NB4 (cell line): ENCODE results near the gene ZDHHC21.

Experiments
- DNase-seq: peaks from one replicate; pipeline ENCODE4 v3.0.0; 2010; ENCODE audit warnings: low read depth
- H3K4me3 ChIP-seq: one replicate; pipeline ENCODE4 v1.5.1; 2011; ENCODE audit warnings: mild to moderate bottlenecking, low read depth, low read length, moderate library complexity
- CTCF ChIP-seq: IDR thresholded peaks from one replicate; pipeline ENCODE4 v1.5.1; 2012; ENCODE audit warnings: low read depth, low read length
- MAX ChIP-seq: IDR thresholded peaks from 2 replicates; pipeline ENCODE4 v1.6.1; 2011; ENCODE audit warnings: low read depth, low read length
- MYC ChIP-seq: IDR thresholded peaks from 2 replicates; pipeline ENCODE4 v1.6.1; 2011; ENCODE audit warnings: low read depth, low read length
- POLR2A ChIP-seq: IDR thresholded peaks from 2 replicates; pipeline ENCODE4 v1.6.1; 2011; ENCODE audit warnings: mild to moderate bottlenecking; ENCODE audit not compliant: insufficient read length; ENCODE audit errors: extremely low read depth

Gene ZDHHC21

GRCh38 chr9:14661421-14662059 is 31.7 kb downstream of the ZDHHC21 start:
- H3K4me3 ChIP-seq, result no peak overlapping the region
- peak; percentile 63 for DNase-seq
- no peak for TF ChIP-seq POLR2A
- TF ChIP-seq CTCF, result peak; percentile 73
- no peak for TF ChIP-seq MYC
- TF ChIP-seq MAX, result no peak

- DNase-seq, result no peak
- H3K4me3 ChIP-seq, result no peak overlapping the region
- TF ChIP-seq MYC (no peak), MAX (no peak), POLR2A (no peak), CTCF (no peak)
Measured at GRCh38 chr9:14660721-14661120, 32.5 kb downstream of the ZDHHC21 start.

GRCh38 chr9:14654932-14655331 is 38.3 kb downstream of the ZDHHC21 start:
- no peak overlapping the region for H3K4me3 ChIP-seq
- DNase-seq, result peak; percentile 12
- TF ChIP-seq MYC, result no peak
- no peak for TF ChIP-seq MAX
- no peak for TF ChIP-seq POLR2A
- no peak for TF ChIP-seq CTCF

GRCh38 chr9:14653511-14653910 is 39.7 kb downstream of the ZDHHC21 start:
- DNase-seq, result no peak
- H3K4me3 ChIP-seq, result no peak overlapping the region
- TF ChIP-seq POLR2A, result no peak
- no peak for TF ChIP-seq MAX
- TF ChIP-seq CTCF, result no peak
- no peak for TF ChIP-seq MYC

- H3K4me3 ChIP-seq, result no peak overlapping the region
- DNase-seq, result peak; percentile 26
- peak; percentile 55 for TF ChIP-seq CTCF
- no peak for TF ChIP-seq MAX
Measured at GRCh38 chr9:14652729-14653377, 40.4 kb downstream of the ZDHHC21 start.
